ENCODE data around the gene CEACAM19.

- TF ChIP-seq, protein P1, sequence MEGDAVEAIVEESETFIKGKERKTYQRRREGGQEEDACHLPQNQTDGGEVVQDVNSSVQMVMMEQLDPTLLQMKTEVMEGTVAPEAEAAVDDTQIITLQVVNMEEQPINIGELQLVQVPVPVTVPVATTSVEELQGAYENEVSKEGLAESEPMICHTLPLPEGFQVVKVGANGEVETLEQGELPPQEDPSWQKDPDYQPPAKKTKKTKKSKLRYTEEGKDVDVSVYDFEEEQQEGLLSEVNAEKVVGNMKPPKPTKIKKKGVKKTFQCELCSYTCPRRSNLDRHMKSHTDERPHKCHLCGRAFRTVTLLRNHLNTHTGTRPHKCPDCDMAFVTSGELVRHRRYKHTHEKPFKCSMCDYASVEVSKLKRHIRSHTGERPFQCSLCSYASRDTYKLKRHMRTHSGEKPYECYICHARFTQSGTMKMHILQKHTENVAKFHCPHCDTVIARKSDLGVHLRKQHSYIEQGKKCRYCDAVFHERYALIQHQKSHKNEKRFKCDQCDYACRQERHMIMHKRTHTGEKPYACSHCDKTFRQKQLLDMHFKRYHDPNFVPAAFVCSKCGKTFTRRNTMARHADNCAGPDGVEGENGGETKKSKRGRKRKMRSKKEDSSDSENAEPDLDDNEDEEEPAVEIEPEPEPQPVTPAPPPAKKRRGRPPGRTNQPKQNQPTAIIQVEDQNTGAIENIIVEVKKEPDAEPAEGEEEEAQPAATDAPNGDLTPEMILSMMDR (conservative IDR thresholded peaks at IDR 0.05; ENCODE audit: low read length), result no peak
- no peak for TF ChIP-seq EZH2phosphoT487 (IDR thresholded peaks at IDR 0.05; ENCODE audit: borderline replicate concordance)
Observed at GRCh38 chr19:44731622-44732021, 60.3 kb downstream of the CEACAM19 start.

Measured in Loucy (cell line).